Kidney epithelial cell (primary cell): ENCODE results near the gene RASGRP4. TPM values are rescaled to one million over a fixed set of nuclear protein-coding genes. Genes with fewer than 3 reads are reported as not detected.

ENCODE experiments used
- DNase-seq: peaks from one replicate; pipeline ENCODE4 v3.0.0-alpha.2; 2010; ENCODE audit warnings: low read depth
- H3K27me3 ChIP-seq: 2 replicates; pipeline ENCODE4 v1.6.0; 2011; ENCODE audit warnings: low read length; ENCODE audit not compliant: control insufficient read depth, insufficient read depth
- H3K36me3 ChIP-seq: 2 replicates; pipeline ENCODE4 v1.5.1; 2011; ENCODE audit warnings: low read length; ENCODE audit not compliant: control insufficient read depth, insufficient read depth
- H3K4me3 ChIP-seq: 2 replicates; pipeline ENCODE4 v1.5.1; 2011; ENCODE audit warnings: low read depth, mild to moderate bottlenecking, control low read depth, low read length
- total RNA-seq: library from RNA; depleted of rRNA; stranded (reverse); fragments of >200 nt; gene quantifications from 2 replicates; pipeline ENCODE4 v1.2.3, GENCODE V29; 2015
- TF ChIP-seq, protein P1 (sequence below): IDR thresholded peaks from 2 replicates; pipeline ENCODE4 v1.5.1; 2011; ENCODE audit warnings: mild to moderate bottlenecking, moderate library complexity, low read length, control low read depth, inconsistent platforms; ENCODE audit not compliant: insufficient read depth, poor library complexity, severe bottlenecking

Gene RASGRP4
- total RNA-seq, 1 donor from 2014 or later: not detected

DNA sequence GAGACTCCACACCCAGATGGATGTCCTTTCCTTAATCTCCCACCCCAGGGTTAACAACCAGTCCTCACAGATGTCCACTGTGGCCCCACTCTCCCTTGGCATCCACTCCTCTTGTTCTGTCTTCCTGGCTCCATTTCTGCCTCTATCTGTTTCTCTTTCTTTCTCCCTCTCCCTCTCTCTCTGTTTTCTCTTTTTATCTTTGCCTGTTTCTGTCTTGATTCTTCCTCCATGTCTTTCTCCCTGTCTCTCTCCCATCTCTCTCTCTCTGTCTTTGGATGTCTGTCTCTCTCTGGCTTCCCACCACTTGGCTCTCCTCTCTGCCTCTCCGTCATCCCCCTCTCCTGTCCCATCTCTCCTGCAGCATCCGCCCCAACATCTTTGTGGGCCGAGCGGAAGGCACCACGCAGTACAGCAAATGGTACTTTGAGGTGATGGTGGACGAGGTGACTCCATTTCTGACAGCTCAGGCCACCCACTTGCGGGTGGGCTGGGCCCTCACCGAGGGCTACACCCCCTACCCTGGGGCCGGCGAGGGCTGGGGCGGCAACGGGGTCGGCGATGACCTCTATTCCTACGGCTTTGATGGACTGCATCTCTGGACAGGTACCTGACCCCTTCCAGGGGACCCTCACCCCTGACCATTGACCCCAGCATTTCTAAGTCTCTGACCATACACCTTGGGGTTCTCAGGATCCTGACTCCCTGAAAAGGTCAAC lies 31.8 kb upstream of the RASGRP4 start:
- TF ChIP-seq, protein P1, sequence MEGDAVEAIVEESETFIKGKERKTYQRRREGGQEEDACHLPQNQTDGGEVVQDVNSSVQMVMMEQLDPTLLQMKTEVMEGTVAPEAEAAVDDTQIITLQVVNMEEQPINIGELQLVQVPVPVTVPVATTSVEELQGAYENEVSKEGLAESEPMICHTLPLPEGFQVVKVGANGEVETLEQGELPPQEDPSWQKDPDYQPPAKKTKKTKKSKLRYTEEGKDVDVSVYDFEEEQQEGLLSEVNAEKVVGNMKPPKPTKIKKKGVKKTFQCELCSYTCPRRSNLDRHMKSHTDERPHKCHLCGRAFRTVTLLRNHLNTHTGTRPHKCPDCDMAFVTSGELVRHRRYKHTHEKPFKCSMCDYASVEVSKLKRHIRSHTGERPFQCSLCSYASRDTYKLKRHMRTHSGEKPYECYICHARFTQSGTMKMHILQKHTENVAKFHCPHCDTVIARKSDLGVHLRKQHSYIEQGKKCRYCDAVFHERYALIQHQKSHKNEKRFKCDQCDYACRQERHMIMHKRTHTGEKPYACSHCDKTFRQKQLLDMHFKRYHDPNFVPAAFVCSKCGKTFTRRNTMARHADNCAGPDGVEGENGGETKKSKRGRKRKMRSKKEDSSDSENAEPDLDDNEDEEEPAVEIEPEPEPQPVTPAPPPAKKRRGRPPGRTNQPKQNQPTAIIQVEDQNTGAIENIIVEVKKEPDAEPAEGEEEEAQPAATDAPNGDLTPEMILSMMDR: no peak
- no peaks in the 10 kb centered on the region for H3K36me3 ChIP-seq
- no peaks in the 10 kb centered on the region for H3K27me3 ChIP-seq
- no peak overlapping the region for H3K4me3 ChIP-seq
- no peak for DNase-seq

DNA sequence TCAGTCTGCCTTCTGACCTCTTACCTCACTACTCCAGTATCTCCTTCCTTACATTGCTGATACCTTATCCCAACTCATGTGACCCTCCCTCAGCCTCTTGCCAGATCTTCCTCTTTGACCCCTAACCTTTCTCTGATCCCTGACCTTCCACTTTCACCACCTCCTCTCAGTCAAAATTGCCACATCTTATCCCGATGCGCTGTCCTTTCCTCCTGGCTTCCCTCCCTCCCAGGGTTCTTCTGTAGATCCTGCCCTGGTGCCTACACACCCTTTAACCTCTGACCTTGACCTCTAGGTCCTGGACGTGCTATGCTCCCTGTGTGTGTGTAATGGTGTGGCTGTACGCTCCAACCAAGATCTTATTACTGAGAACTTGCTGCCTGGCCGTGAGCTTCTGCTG lies 31.2 kb upstream of the RASGRP4 start:
- no peak for DNase-seq
- no peaks in the 10 kb centered on the region for H3K27me3 ChIP-seq
- TF ChIP-seq, protein P1: no peak

DNA sequence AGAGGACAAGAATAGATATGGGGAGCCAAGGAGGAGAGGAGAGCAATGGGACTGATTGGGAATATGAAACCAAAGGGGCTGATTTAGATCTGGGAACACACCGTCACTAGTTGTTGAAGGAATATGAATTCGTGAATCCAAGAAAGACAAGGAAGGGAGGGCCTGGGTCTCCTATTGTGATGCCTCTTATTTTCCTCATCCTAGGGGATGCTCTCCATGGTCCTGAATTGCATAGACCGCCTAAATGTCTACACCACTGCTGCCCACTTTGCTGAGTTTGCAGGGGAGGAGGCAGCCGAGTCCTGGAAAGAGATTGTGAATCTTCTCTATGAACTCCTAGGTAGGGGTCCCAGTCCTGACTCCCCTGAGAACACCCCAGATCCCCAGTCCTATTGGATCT lies 29.0 kb upstream of the RASGRP4 start:
- Histone ChIP-seq H3K36me3 (no peaks in the 10 kb centered on the region), H3K4me3 (no peak overlapping the region), H3K27me3 (no peaks in the 10 kb centered on the region)
- TF ChIP-seq, protein P1: no peak
- DNase-seq: no peak

More for the DNA sequence above, 31.2 kb upstream of the RASGRP4 start:
- Histone ChIP-seq H3K36me3 (no peaks in the 10 kb centered on the region), H3K4me3 (no peak overlapping the region)

DNA sequence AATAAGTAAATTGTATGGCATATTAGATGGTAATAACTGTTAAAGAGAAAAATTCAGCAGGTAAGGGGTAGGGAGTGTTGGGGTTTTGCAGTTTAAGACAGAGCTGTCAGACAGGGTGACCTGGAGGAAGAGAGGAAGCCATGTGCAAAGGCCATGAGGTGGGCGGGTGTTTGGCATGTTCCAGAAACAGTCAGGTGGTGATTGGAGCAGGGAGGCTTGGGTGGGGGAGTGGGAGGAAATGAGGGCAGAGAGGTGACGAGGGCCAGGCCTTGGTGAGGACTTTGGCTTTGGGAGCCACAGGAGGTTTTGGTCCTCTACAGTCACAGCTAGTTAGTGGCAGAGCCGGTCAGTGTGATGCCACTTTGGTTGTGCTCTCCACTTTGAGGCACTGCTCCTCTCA lies 27.6 kb upstream of the RASGRP4 start:
- DNase-seq: no peak
- Histone ChIP-seq H3K4me3 (no peak overlapping the region), H3K36me3 (no peaks in the 10 kb centered on the region), H3K27me3 (no peaks in the 10 kb centered on the region)
- TF ChIP-seq, protein P1: no peak

DNA sequence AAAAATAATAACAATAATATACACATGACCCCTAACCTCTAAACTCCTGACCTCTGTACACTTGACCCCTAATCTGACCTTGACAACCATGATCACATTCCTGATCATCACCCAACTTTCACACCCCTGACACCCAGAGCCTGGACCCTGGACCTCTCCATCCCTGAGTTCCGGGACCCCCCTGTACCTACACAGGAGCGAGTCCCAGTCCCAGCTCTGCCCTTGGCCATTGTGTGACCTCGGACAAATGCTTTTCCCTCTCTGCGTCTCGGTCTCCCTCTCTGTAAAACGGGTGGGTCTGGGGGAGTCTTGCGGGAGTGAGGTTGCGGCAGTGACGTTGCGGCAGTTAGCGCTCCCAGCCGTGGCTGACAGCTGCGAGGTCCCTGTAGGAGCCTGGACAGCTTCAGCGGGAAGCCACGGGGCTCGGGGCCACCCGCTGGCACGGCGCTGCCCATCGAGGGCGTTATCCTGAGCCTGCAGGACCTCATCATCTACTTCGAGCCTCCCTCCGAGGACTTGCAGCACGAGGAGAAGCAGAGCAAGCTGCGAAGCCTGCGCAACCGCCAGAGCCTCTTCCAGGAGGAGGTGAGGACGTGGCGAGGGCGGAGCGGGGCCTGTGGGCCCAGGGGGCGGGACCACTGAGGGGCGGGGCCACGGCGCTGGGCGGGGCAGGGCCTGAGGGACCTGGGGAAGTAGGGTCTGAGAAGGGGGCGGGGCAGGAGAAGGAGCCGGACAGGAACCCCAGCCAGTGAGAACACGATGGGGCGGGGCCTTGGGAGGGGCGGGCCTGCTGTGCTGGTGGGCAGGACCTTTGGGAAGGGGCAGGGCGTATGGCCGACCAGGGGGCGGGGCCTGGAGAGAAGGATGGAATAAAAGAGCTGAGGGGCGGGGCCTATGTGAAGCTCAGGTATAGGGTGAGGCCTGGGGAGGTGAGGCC lies 26.7 kb upstream of the RASGRP4 start:
- Histone ChIP-seq H3K4me3 (no peak overlapping the region), H3K36me3 (no peaks in the 10 kb centered on the region), H3K27me3 (no peaks in the 10 kb centered on the region)
- TF ChIP-seq, protein P1: no peak
- no peak for DNase-seq
